ENCODE data around the gene CRHR1. TPM values are rescaled to one million over a fixed set of nuclear protein-coding genes. Genes with fewer than 3 reads are reported as not detected.

CRHR1 gene
- total RNA-seq, 2 experiments from 2014 or later: not detected

DNA sequence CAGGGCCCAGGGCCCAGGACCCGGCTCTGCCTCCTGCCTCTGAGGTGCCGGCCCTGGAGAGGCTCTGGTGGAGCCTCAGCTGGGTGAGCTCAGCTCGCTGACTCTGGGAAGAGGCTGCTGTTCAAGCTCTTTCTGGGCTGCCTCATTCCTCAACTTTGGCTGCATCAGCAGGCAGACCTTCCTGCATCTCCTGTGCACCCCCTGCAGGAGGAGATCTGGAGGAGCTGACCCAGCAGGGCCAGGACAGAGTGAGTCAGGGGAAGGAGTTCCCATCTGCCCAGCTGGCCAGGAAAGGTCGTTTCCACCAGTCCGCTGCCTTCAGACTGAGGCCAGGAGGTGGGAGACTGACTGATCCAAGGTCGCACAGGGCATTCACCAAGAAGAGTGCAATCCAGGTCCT lies 10.7 kb downstream of the CRHR1 start:
- POLR2A ChIA-PET: no interaction called here
- Mint-ChIP-seq H3K4me3 (no peak overlapping the region), H3K4me1 (ENCODE audit: low read depth) (no peaks in the 10 kb centered on the region), H3K27ac (no peak overlapping the region), H3K9me3 (no peaks in the 10 kb centered on the region), H3K27me3 (peaks cover 30% of the 10 kb centered on the region), H3K36me3 (ENCODE audit: low read depth) (no peaks in the 10 kb centered on the region)
- CTCF ChIA-PET: interaction anchor here (1.5 kb wide), 1 partner anchor 57 kb away, joined by 3 read pairs; no protein-coding TSS in a partner anchor
- no peak for DNase-seq
- intact Hi-C loops (cut with micrococcal nuclease): no loop called here
- no peak for ATAC-seq
- TF ChIP-seq, protein P1, sequence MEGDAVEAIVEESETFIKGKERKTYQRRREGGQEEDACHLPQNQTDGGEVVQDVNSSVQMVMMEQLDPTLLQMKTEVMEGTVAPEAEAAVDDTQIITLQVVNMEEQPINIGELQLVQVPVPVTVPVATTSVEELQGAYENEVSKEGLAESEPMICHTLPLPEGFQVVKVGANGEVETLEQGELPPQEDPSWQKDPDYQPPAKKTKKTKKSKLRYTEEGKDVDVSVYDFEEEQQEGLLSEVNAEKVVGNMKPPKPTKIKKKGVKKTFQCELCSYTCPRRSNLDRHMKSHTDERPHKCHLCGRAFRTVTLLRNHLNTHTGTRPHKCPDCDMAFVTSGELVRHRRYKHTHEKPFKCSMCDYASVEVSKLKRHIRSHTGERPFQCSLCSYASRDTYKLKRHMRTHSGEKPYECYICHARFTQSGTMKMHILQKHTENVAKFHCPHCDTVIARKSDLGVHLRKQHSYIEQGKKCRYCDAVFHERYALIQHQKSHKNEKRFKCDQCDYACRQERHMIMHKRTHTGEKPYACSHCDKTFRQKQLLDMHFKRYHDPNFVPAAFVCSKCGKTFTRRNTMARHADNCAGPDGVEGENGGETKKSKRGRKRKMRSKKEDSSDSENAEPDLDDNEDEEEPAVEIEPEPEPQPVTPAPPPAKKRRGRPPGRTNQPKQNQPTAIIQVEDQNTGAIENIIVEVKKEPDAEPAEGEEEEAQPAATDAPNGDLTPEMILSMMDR (IDR thresholded peaks at IDR 0.05): no peak

DNA sequence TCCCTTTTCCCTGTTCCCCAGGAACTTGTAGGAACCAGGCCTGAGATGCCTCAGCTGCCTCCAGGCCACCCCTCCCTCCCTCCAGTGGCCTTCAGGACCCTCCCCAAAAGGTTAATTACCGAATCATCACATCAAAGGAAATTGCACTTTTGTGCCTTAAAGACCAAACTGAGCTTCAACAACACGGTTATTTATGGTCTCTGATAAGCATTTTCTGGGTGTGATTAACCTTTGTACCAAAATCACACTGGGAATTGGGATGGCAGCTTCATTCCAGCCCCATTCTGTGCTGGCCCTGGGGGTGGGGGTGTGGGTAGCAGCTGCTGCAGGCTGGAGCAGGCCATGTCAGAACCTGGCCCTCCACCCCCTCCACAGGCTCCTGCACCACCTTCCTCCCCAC lies 16.7 kb downstream of the CRHR1 start:
- no peaks in the 10 kb centered on the region for H3K36me3 Mint-ChIP-seq (ENCODE audit: low read depth)
- ChIA-PET CTCF (interaction anchor here (2.1 kb wide), 1 partner anchor 161 kb away, joined by 4 read pairs; no protein-coding TSS in a partner anchor), POLR2A (interaction anchor here (1.0 kb wide), 1 partner anchor 9 kb away, joined by 3 read pairs; no protein-coding TSS in a partner anchor)
- H3K9me3 Mint-ChIP-seq: no peaks in the 10 kb centered on the region
- TF ChIP-seq, protein P1 (IDR thresholded peaks at IDR 0.05): no peak
- H3K4me1 Mint-ChIP-seq (ENCODE audit: low read depth): no peaks in the 10 kb centered on the region
- intact Hi-C loops (cut with micrococcal nuclease): no loop called here
- no peak overlapping the region for H3K4me3 Mint-ChIP-seq
- ATAC-seq (no peak), DNase-seq (no peak)
- peaks cover 15% of the 10 kb centered on the region for H3K27me3 Mint-ChIP-seq
- H3K27ac Mint-ChIP-seq: no peak overlapping the region

DNA sequence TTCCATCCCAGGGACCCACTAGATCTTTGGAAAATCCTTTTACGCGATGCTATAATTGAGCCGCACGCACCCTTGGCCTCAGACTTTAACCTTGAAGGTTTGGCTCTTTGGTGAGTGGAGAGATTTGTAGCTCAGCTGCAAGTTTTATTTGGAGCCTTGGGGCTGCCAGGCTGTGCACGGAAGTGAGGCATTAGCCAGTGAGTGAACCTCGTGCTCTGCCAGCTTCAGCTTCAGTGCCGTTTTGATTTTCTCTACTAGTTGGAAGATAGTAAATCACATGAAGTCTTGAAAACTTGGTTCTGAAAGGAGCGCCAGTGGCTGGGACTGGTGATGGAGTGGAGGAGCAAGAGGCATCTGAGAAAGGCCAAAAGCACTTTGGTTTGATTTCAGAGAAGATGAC lies 17.3 kb downstream of the CRHR1 start:
- TF ChIP-seq, protein P1 (IDR thresholded peaks at IDR 0.05): no peak
- no peaks in the 10 kb centered on the region for H3K4me1 Mint-ChIP-seq (ENCODE audit: low read depth)
- intact Hi-C loops (cut with micrococcal nuclease): no loop called here
- peaks cover 14% of the 10 kb centered on the region for H3K27me3 Mint-ChIP-seq
- ATAC-seq (no peak), DNase-seq (no peak)
- no peaks in the 10 kb centered on the region for H3K9me3 Mint-ChIP-seq
- no peak overlapping the region for H3K4me3 Mint-ChIP-seq
- ChIA-PET POLR2A (interaction anchor here (1.0 kb wide), 1 partner anchor 9 kb away, joined by 3 read pairs; no protein-coding TSS in a partner anchor), CTCF (interaction anchor here (2.1 kb wide), 1 partner anchor 162 kb away, joined by 4 read pairs; no protein-coding TSS in a partner anchor)
- no peaks in the 10 kb centered on the region for H3K36me3 Mint-ChIP-seq (ENCODE audit: low read depth)
- H3K27ac Mint-ChIP-seq: no peak overlapping the region

DNA sequence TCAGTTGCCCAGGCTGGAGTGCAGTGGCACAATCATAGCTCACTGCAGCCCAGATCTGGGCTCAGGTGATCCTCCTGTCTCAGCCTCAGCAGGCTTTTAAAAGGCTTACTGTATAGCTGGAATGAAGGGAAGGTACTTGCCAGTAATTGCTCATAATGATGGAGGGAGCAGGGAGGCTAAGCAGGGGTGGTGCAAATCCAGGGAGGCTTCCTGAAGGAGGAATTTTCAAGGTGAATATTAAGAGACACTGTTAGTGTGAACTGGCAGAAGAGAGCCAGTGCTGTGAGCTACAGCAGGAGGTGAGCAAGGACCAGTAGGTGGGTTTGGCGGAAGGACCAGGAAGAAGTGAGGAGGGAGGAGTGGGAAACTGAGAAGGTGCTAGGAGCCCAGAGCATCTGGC lies 24.7 kb downstream of the CRHR1 start:
- Mint-ChIP-seq H3K4me3 (no peak overlapping the region), H3K36me3 (ENCODE audit: low read depth) (no peaks in the 10 kb centered on the region), H3K27me3 (peaks cover 5% of the 10 kb centered on the region), H3K4me1 (ENCODE audit: low read depth) (no peaks in the 10 kb centered on the region), H3K9me3 (no peaks in the 10 kb centered on the region), H3K27ac (no peak overlapping the region)
- intact Hi-C loops (cut with micrococcal nuclease): no loop called here
- ChIA-PET CTCF (no interaction called here), POLR2A (no interaction called here)
- TF ChIP-seq, protein P1 (IDR thresholded peaks at IDR 0.05): no peak
- DNase-seq (no peak), ATAC-seq (no peak)

DNA sequence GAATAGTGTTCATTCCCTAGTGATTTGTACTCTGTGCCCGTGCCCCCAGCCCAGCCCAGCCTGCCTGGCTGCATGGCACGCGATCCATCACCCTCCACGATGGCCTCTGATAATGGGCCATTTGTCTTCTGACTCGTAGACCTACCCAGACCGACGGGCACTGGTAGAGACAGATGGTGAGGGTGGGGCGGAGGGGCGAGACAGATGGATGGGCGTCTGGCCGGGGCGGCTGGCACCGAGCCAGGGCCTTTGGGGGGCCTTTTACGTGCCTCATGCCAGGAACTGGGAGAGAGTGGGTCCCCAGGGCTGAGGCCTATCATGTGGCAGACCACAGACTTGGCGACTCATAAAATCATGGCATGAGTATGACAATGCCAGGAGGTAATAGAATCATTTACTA lies 25.4 kb downstream of the CRHR1 start:
- ATAC-seq (no peak), DNase-seq (no peak)
- H3K27me3 Mint-ChIP-seq: peaks cover 9% of the 10 kb centered on the region
- intact Hi-C loops (cut with micrococcal nuclease): no loop called here
- no peaks in the 10 kb centered on the region for H3K36me3 Mint-ChIP-seq (ENCODE audit: low read depth)
- H3K27ac Mint-ChIP-seq: no peak overlapping the region
- TF ChIP-seq, protein P1 (IDR thresholded peaks at IDR 0.05): no peak
- CTCF ChIA-PET: no interaction called here
- H3K9me3 Mint-ChIP-seq: no peaks in the 10 kb centered on the region
- no peak overlapping the region for H3K4me3 Mint-ChIP-seq
- POLR2A ChIA-PET: no interaction called here
- no peaks in the 10 kb centered on the region for H3K4me1 Mint-ChIP-seq (ENCODE audit: low read depth)
